Natural killer cell (primary cell): ENCODE data around the gene RASGRP4. TPM values are rescaled to one million over a fixed set of nuclear protein-coding genes. Genes with fewer than 3 reads are reported as not detected.
A peak's percentile ranks its signal among the peaks of the same experiment; 100 is the strongest.

Source experiments
- ATAC-seq, 3 donors: fragments of 150-1000 bp in 2 of 3; fragments of 200-7000 bp in 1 of 3; cut with Tn5 transposase; 1 replicate in 1 of 3; 2 replicates in 2 of 3; pipeline ENCODE4 v1.10.0; 2021; ENCODE audit warnings: mild to moderate bottlenecking in 2 of 3, moderate library complexity in 2 of 3
- DNase-seq, 2 donors: peaks; one replicate each; pipeline versions ENCODE4 v3.0.0 to v3.0.0-alpha.2; 2013 to 2021; ENCODE audit warnings: mixed read lengths in 1 of 2
- H3K27ac ChIP-seq: one replicate; pipeline ENCODE4 v1.5.1; 2013; ENCODE audit warnings: mild to moderate bottlenecking, low read length
- H3K27me3 ChIP-seq: one replicate; pipeline ENCODE4 v1.6.1; 2013; ENCODE audit warnings: low read length; ENCODE audit not compliant: control insufficient read depth, insufficient read depth
- H3K36me3 ChIP-seq: one replicate; pipeline ENCODE4 v1.6.1; 2013; ENCODE audit warnings: low read length; ENCODE audit not compliant: control insufficient read depth, insufficient read depth
- H3K4me1 ChIP-seq: one replicate; pipeline ENCODE4 v1.6.1; 2013; ENCODE audit warnings: low read length; ENCODE audit not compliant: control insufficient read depth, insufficient read depth
- H3K4me3 ChIP-seq: one replicate; pipeline ENCODE4 v1.5.1; 2013; ENCODE audit warnings: low read length
- H3K9me3 ChIP-seq: one replicate; pipeline ENCODE4 v1.6.1; 2013; ENCODE audit warnings: low read length; ENCODE audit not compliant: control insufficient read depth, insufficient read depth
- H3K27ac Mint-ChIP-seq, 2 donors: one replicate each; pipeline ENCODE4 v1.8.0; 2022; ENCODE audit warnings: mild to moderate bottlenecking in 2 of 2, mixed read lengths in 2 of 2, moderate library complexity in 1 of 2
- H3K27me3 Mint-ChIP-seq, 2 donors: one replicate each; pipeline ENCODE4 v1.8.0; 2022; ENCODE audit warnings: low read depth in 2 of 2, mixed read lengths in 2 of 2
- H3K36me3 Mint-ChIP-seq: one replicate; pipeline ENCODE4 v1.8.0; 2022; ENCODE audit warnings: mixed read lengths
- H3K4me1 Mint-ChIP-seq, 2 donors: one replicate each; pipeline ENCODE4 v1.8.0; 2022; ENCODE audit warnings: mixed read lengths in 2 of 2
- H3K4me3 Mint-ChIP-seq: one replicate; pipeline ENCODE4 v1.8.0; 2022; ENCODE audit warnings: mild to moderate bottlenecking, moderate library complexity, mixed read lengths
- H3K9me3 Mint-ChIP-seq, 2 donors: one replicate each; pipeline ENCODE4 v1.8.0; 2022; ENCODE audit warnings: mixed read lengths in 2 of 2
- CTCF ChIP-seq: fragments of 200-600 bp; IDR thresholded peaks from one replicate; pipeline ENCODE4 v1.8.0; 2022; ENCODE audit warnings: antibody characterized with exemption
- WGBS: methylation state at CpG from one replicate; pipeline ENCODE4 v1.1.7; 2013; ENCODE audit warnings: missing lambda C conversion rate; ENCODE audit not compliant: insufficient coverage; 5-methylcytosine and 5-hydroxymethylcytosine counted together
- intact Hi-C: fragments of 100-400 bp; cut with micrococcal nuclease; formaldehyde crosslinking; loops from one replicate; pipeline ENCODE4 v1.14.2; 2022
- total RNA-seq, 4 donors: library from RNA; stranded (reverse); fragments of 120-200 nt in 1 of 4; gene quantifications; one replicate each; pipeline versions ENCODE4 v1.2.3 to v1.2.4, GENCODE V29; 2013 to 2022

RASGRP4 gene
- total RNA-seq, 3 donors from 2014 or later (not counting 1 experiment from before 2014, with no cell fraction given), result 2.3 to 9.3 (median 5.7) TPM

- H3K27me3 Mint-ChIP-seq, result peaks cover 12 to 16% of the 10 kb centered on the region in 2 donors
- WGBS, result under 1% methylated on average over 82 of the region's 82 CpGs
- H3K36me3 Mint-ChIP-seq, result no peaks in the 10 kb centered on the region
- Histone ChIP-seq H3K36me3 (peaks cover 17% of the 10 kb centered on the region), H3K9me3 (no peaks in the 10 kb centered on the region), H3K4me1 (peaks cover 16% of the 10 kb centered on the region), H3K27ac (peak within 1 kb of the TSS; percentile 84), H3K27me3 (peaks cover 3% of the 10 kb centered on the region), H3K4me3 (peak within 1 kb of the TSS; percentile 93)
- DNase-seq (peak; percentile 99), ATAC-seq (peak; percentile 95 to 99 (median 96))
- peaks cover 10 to 19% of the 10 kb centered on the region in 2 donors for H3K4me1 Mint-ChIP-seq
- peak; percentile 100 for TF ChIP-seq CTCF
- peak within 1 kb of the TSS; percentile 97 for H3K4me3 Mint-ChIP-seq
- no peaks in the 10 kb centered on the region for H3K9me3 Mint-ChIP-seq
- H3K27ac Mint-ChIP-seq, result peak within 1 kb of the TSS; percentile 86 to 95
- intact Hi-C loops, result loop anchor here (1.0 to 5.0 kb wide), 4 partner anchors 28 to 528 kb away; partner anchors contain the start of genes MRPS12, PSMD8 and SARS2
Observed at GRCh38 chr19:38402967-38403674, 22.9 kb downstream of the RASGRP4 start, which contains the start of gene FAM98C. TSS of gene FAM98C (plus strand) at chr19:38403093. CDS start at chr19:38403154, 61 bp downstream.

- no peak for ATAC-seq
- Mint-ChIP-seq H3K9me3 (no peaks in the 10 kb centered on the region), H3K27ac (peak overlapping the region; percentile 86 to 95), H3K4me3 (peak overlapping the region; percentile 97), H3K4me1 (peaks cover 10 to 19% of the 10 kb centered on the region in 2 donors), H3K27me3 (peaks cover 12 to 16% of the 10 kb centered on the region in 2 donors), H3K36me3 (no peaks in the 10 kb centered on the region)
- Histone ChIP-seq H3K4me1 (peaks cover 16% of the 10 kb centered on the region), H3K4me3 (peak overlapping the region; percentile 46), H3K9me3 (no peaks in the 10 kb centered on the region), H3K27ac (peak overlapping the region; percentile 84), H3K27me3 (peaks cover 3% of the 10 kb centered on the region), H3K36me3 (peaks cover 17% of the 10 kb centered on the region)
- intact Hi-C loops, result loop anchor here (2.0 to 5.0 kb wide), 3 partner anchors 28 to 528 kb away; partner anchors contain the start of genes MRPS12, PSMD8 and SARS2
- WGBS, result 2% methylated on average over 18 of the region's 18 CpGs
- DNase-seq, result no peak
- TF ChIP-seq CTCF, result no peak
Observed at GRCh38 chr19:38402623-38402966, 23.4 kb downstream of the RASGRP4 start.

- H3K4me1 ChIP-seq, result peaks cover 16% of the 10 kb centered on the region
- peaks cover 7% of the 10 kb centered on the region for H3K27me3 ChIP-seq
- H3K4me3 ChIP-seq, result no peak overlapping the region
- intact Hi-C loops, result loop anchor here (5.0 kb wide), 1 partner anchor 106 kb away; no protein-coding TSS in a partner anchor
- WGBS, result 80% methylated on average over 2 of the region's 3 CpGs
- peaks cover 10 to 27% of the 10 kb centered on the region in 2 donors for H3K4me1 Mint-ChIP-seq
- peaks cover 25 to 29% of the 10 kb centered on the region in 2 donors for H3K27me3 Mint-ChIP-seq
- no peak overlapping the region for H3K4me3 Mint-ChIP-seq
- no peaks in the 10 kb centered on the region for H3K9me3 Mint-ChIP-seq
- no peaks in the 10 kb centered on the region for H3K9me3 ChIP-seq
- TF ChIP-seq CTCF, result no peak
- no peaks in the 10 kb centered on the region for H3K36me3 Mint-ChIP-seq
- no peak overlapping the region for H3K27ac ChIP-seq
- no peak for ATAC-seq
- H3K36me3 ChIP-seq, result peaks cover 5% of the 10 kb centered on the region
- H3K27ac Mint-ChIP-seq, result peak overlapping the region; percentile 73 to 81
- DNase-seq, result no peak
Observed at GRCh38 chr19:38401148-38401547, 24.9 kb downstream of the RASGRP4 start.
